HAP-1 (cell line): ENCODE data around the gene DNAI1.
"Not testable (repeated sequence)": the region's sequence is repeated elsewhere in the genome, so short reads cannot be mapped to it uniquely, and the experiment has no call there.

ENCODE experiments used
- DNase-seq, 2 experiments: peaks; one replicate each; pipeline ENCODE4 v3.0.0-alpha.2; 2016 to 2020; ENCODE audit warnings: low spot score in 2 of 2
- H3K27me3 ChIP-seq: fragments of 250-450 bp; sonication (Bioruptor Pico); 2 replicates; pipeline ENCODE4 v1.5.1; 2020; ENCODE audit warnings: low read depth, mild to moderate bottlenecking, moderate library complexity
- H3K36me3 ChIP-seq: fragments of 250-450 bp; sonication (Bioruptor Pico); replicated peaks from 2 replicates; pipeline ENCODE4 v1.5.1; 2020; ENCODE audit warnings: mild to moderate bottlenecking
- H3K4me1 ChIP-seq: fragments of 250-450 bp; sonication (Bioruptor Pico); 2 replicates; pipeline ENCODE4 v1.5.1; 2020; ENCODE audit warnings: mild to moderate bottlenecking
- H3K4me3 ChIP-seq: fragments of 250-450 bp; sonication (Bioruptor Pico); 2 replicates; pipeline ENCODE4 v1.5.1; 2020; ENCODE audit warnings: mild to moderate bottlenecking, moderate library complexity
- H3K9me3 ChIP-seq: fragments of 250-450 bp; sonication (Bioruptor Pico); 2 replicates; pipeline ENCODE4 v1.5.1; 2020; ENCODE audit warnings: mild to moderate bottlenecking, moderate library complexity
- in situ Hi-C: fragments of 300-500 bp; cut with MboI; formaldehyde crosslinking; loops from 3 replicates; pipeline ENCODE4 v1.14.3; 2020; ENCODE audit warnings: low sequenced_read_pairs, inconsistent platforms, mixed read lengths

The DNAI1 gene

DNA sequence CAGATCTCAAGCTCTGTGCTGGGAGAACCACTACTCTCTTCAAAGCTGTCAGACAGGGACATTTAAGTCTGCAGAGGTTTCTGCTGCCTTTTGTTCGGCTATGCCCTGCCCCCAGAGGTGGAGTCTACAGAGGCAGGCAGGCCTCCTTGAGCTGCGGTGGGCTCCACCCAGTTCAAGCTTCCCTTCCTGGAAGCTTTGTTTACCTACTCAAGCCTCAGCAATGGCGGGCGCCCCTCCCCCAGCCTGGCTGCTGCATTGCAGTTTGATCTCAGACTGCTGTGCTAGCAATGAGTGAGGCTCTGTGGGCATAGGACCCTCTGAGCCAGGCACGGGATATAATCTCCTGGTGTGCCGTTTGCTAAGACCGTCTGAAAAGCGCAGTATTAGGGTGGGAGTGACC, 73.4 kb downstream of the DNAI1 start:
- in situ Hi-C loops = not testable (repeated sequence)
- peak in 1 of 2 experiments; percentile 17 for DNase-seq

DNA sequence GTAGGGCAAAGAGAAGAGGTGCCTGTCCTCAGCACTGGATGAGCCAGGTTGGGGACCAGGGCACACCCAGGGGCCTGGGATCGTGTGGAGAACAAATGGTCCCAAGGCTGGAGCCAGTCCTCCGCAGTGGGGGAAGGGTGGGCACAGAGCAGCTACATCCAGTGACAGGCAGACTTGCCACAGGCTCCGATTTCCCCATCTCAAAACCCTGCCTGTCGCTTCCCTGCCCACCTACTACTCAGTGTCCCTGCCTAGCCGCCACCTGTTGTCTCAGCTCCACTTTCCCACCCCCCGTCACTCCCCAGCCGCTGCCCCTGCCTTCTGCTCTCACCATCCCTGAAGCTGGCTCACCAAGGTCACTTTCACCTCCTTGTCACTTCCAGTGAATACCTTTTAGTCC, 78.1 kb downstream of the DNAI1 start:
- H3K27me3 ChIP-seq = peaks cover 15% of the 10 kb centered on the region; the same call in 1 of the 2 replicates
- no peaks in the 10 kb centered on the region for H3K4me1 ChIP-seq
- in situ Hi-C loops = no loop called here
- peak in 1 of 2 experiments; percentile 4 for DNase-seq
- no peak overlapping the region for H3K4me3 ChIP-seq
- H3K36me3 ChIP-seq = no peaks in the 10 kb centered on the region
- H3K9me3 ChIP-seq = 0 out of 2 replicates have a peak, but pooled peaks cover 6% of the 10 kb centered on the region

More for the DNA sequence above, 73.4 kb downstream of the DNAI1 start:
- not testable (repeated sequence) for H3K9me3 ChIP-seq, H3K4me3 ChIP-seq, H3K36me3 ChIP-seq, H3K4me1 ChIP-seq
- peaks cover 23% of the 10 kb centered on the region; the same call in 1 of the 2 replicates for H3K27me3 ChIP-seq

DNA sequence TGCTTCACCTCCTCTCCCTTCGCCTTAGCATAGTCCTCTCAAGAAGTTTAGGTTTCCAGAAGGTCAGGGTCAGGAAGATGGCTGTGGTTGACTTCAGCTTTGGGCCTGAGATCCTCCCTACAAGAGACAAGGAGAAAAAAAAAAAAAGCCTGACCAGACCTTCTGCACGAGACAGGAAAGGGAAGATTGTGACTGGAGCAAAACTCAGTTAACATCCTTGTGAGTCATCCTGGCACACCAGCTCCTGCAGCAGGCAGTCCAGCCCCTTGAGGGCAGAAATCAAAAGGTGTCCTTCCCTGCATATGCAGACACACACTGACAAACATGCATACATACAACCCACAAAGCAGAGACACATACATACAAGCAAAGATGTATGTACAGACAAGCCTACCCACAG, 82.2 kb downstream of the DNAI1 start:
- Histone ChIP-seq H3K4me1 (no peaks in the 10 kb centered on the region), H3K4me3 (no peak overlapping the region), H3K9me3 (no peaks in the 10 kb centered on the region), H3K36me3 (no peaks in the 10 kb centered on the region), H3K27me3 (no peaks in the 10 kb centered on the region)
- in situ Hi-C loops = no loop called here
- peak in 1 of 2 experiments; percentile 0 for DNase-seq

DNA sequence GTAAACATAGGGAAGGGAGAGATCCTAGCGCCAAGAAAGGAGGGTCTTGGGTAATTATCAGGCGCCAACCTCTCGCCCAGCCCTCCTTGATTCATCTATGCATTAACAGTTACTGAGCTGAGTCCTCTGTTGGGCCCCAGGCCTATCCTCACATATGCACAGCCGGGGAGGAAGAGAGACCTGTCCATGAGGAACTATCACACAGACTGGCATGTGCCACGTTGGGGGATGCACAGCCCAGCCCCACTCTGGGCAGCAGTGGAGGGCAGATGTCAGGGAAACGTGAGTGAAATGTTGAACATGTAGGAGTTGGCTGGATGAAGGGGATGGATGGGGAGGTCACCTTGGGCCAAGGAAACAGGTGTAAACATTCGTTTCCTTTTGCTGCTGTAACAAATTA, 82.9 kb downstream of the DNAI1 start:
- no peaks in the 10 kb centered on the region for H3K36me3 ChIP-seq
- H3K4me3 ChIP-seq = no peak overlapping the region
- no peaks in the 10 kb centered on the region for H3K27me3 ChIP-seq
- no peaks in the 10 kb centered on the region for H3K4me1 ChIP-seq
- H3K9me3 ChIP-seq = no peaks in the 10 kb centered on the region
- in situ Hi-C loops = no loop called here
- DNase-seq = peak in 1 of 2 experiments; percentile 2

DNA sequence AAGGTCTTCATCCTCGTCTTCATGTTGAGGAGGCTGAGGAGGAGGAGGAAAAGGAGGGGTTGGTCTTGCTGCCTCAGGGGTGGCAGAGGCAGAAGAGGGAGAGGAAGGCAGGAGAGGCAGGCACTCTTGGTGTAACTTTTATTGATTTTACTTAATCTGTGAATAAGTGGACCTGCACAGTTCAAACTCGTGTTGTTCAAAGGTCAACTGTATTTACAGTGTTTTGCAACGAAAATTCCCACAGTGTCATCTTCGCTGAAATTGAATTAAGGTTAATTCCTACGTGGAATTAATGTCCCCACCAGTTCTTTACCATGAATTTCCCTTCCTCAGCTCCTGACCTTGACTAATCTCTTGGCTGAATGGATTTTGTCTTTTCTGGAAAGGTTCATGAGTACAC, 85.4 kb downstream of the DNAI1 start:
- in situ Hi-C loops = no loop called here
- DNase-seq = peak in 1 of 2 experiments; percentile 1

DNA sequence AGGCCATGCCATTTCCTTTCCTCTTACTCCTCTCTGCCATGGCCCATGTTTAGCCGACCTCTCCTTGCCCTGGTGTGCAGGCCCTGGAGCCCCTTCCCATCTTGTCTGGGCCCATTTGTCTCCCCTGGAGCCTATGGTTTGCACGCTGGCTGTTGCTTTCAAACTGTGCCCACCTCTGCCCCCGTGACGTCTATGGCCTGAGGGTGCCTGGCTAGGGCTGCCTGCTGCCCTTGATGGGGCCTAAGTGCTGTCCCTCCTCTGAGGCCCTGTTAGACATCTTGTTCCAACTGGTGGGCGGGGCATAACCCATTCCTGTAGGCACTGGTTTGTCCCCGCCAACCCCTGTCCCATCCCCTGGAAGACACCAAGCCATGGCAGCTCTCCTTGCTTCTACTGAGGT, 86.9 kb downstream of the DNAI1 start:
- peak in 1 of 2 experiments; percentile 6 for DNase-seq
- Histone ChIP-seq H3K4me1 (no peaks in the 10 kb centered on the region), H3K4me3 (no peak overlapping the region), H3K36me3 (no peaks in the 10 kb centered on the region), H3K27me3 (no peaks in the 10 kb centered on the region), H3K9me3 (no peaks in the 10 kb centered on the region)
- in situ Hi-C loops = no loop called here

More for the DNA sequence above, 85.4 kb downstream of the DNAI1 start:
- Histone ChIP-seq H3K36me3 (no peaks in the 10 kb centered on the region), H3K9me3 (no peaks in the 10 kb centered on the region), H3K4me1 (no peaks in the 10 kb centered on the region), H3K27me3 (no peaks in the 10 kb centered on the region), H3K4me3 (no peak overlapping the region)

DNA sequence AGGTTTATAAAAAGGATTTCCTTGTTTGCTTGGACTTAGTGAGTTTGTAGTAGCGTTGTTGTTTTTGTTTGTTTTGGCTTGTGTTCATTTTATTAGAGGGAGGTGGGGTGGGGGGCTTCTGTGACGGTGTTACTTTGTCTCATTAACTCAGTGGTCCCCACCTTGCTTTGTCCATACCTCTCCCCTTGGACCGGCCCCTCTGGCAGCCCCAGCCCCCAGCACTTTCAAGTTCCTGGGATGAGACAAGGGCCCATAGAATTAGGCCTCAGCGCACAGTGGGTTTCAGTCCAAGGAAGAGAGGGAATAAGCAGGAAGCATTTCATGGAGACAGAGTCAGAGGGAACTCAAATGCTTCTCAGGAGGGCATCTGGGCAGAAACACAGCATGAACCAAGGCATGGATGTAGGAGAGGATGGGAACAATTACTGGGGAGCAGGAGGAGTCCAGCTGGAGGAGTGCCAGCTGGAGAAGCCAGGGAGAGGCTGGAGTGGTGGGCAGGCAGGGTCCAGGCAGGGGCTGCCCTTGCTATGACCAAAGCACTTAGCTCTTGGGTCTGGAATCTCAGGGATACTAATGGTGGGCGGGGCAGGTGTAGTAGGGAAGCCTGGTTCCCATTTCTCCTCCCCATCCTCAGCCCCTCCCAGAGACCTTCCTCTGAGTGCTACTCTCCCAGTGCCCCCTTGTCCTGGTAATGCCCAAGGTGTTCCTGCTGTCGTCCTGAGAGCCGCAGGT, 87.7 kb downstream of the DNAI1 start:
- no peaks in the 10 kb centered on the region for H3K27me3 ChIP-seq
- DNase-seq = peak in 1 of 2 experiments; percentile 3
- in situ Hi-C loops = no loop called here

DNA sequence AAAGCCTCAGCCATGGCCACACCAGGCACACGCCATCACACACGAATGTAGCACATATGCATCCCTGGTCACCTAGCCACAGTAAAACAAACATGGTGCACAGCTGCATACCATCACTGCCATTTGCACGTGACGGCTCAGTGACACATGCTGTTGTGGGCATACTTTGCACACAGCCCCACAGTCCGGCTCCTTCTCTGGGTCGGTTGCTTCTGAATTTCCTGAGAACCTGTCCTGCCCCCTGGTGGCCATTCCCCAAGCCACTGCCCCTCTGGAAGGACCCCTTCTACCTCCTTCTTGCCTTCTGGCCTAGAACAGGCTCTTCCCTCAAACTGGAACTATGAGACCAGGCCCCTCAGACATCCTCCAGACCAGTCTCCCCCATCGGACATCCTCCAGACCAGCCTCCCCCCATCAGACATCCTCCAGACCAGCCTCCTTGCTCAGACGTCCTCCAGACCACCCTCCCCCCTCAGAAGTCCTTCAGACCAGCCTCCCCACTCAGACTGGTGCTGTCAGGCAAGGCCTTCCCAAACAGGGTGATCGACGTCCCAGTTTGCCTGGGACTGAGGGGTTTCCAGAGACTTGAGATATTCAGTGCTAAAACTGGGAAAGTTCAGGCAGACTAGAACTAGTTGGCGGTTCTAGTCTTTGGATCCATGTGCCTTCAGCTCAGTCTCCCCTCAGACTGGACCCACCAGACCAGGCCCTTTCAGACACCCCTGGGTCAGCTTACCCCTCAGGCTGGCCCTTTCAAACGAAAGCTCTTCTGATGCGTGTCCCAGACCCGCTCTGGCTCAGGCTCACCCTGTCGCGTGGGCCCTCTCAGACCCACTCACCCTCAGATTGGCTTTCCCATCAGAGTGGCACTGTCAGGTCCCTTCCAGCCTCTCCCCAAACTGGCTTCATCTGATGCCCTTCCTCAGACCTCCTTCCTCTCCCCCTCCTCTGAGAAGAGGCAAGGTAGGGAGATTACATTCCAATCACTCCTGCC, 88.5 kb downstream of the DNAI1 start:
- Histone ChIP-seq H3K4me1 (no peaks in the 10 kb centered on the region), H3K4me3 (no peak overlapping the region), H3K27me3 (no peaks in the 10 kb centered on the region), H3K36me3 (no peaks in the 10 kb centered on the region), H3K9me3 (no peaks in the 10 kb centered on the region)
- in situ Hi-C loops = no loop called here
- peak; percentile 59 to 87 for DNase-seq

More for the DNA sequence above, 87.7 kb downstream of the DNAI1 start:
- Histone ChIP-seq H3K4me3 (no peak overlapping the region), H3K36me3 (no peaks in the 10 kb centered on the region), H3K9me3 (no peaks in the 10 kb centered on the region), H3K4me1 (no peaks in the 10 kb centered on the region)

DNA sequence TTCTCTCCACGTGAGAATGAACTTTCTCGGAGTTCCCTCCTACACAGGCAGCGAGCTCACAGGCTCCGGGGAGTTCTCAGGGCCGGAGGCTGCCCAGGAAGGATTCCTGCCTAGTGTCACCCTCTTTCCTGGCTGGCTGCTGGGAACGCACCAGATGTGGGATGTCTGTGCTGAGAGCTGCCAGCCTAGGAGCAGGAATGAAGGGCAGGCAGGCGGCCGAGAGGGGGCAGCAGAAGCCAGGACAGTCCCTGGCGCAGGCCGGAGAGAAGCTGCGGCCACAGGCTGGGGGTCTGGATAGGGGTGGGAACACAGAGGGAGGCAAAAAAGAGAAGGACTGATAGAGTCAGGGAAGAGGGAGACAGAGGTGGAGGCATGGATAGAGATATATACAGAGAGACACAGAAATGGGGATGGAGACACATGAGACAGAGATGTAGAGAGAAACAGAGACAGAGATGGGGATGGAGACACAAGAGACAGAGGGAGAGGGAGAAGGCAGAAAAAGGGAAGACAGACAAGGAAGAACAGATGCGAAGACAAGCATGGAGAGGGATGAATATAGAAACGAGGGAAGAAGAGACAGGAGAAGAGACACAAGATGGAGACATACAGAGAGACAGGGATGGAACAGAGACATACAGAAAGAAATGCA, 89.5 kb downstream of the DNAI1 start:
- H3K4me3 ChIP-seq = no peak overlapping the region
- in situ Hi-C loops = no loop called here
- peak; percentile 49 to 80 for DNase-seq
- H3K9me3 ChIP-seq = no peaks in the 10 kb centered on the region
- H3K27me3 ChIP-seq = no peaks in the 10 kb centered on the region
- no peaks in the 10 kb centered on the region for H3K36me3 ChIP-seq
- H3K4me1 ChIP-seq = no peaks in the 10 kb centered on the region

DNA sequence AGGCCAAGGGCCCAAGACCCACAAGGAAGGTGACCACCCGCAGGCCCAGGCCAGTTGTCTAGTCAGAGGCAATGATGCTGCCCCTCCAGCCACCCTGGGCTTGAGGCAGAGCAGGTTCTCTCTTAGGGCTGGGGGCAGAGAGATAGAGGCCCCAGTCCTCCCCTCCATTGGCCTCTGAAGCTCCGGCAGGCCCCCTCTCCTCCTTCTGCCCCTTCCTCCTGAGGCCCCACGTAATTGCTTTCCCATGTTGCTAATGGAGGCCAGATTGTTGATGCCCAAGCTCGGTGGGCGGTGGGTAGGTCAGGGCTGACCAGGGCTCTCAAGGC, 90.8 kb downstream of the DNAI1 start:
- no peaks in the 10 kb centered on the region for H3K9me3 ChIP-seq
- in situ Hi-C loops = no loop called here
- no peaks in the 10 kb centered on the region for H3K27me3 ChIP-seq
- no peaks in the 10 kb centered on the region for H3K36me3 ChIP-seq
- no peaks in the 10 kb centered on the region for H3K4me1 ChIP-seq
- H3K4me3 ChIP-seq = no peak overlapping the region
- DNase-seq = no peak

DNA sequence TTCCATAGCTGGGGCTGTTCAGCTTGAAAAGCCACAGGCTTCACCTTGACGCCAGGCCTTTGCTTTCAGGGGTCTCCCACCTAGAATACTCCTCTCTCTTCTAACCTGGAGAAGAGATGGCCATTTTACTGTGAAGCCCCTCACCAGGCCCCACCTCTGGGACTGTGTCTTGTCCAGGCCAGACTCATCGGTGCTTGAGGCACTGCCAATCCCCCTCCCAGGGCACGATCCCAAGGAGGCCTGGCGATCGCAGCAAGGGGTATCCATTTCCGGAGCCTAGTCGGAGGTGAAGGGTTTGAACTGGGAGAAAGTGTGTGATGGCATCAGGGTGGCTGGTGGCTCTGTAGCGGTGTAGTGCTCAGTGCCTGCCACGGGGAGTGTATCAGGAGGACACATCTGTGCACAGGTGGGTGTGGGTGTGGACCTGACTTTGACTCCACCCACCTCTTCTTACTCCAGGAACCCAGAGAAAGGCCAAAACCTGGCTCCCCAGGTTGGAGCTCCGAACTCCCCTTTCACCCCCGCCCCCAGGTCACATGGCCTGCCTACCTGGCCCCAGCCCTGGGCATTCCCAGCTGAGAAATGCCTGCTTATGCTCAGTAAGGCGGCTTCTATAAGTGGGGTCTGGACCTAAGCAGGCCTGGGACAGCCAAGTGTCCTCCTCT, 91.5 kb downstream of the DNAI1 start:
- Histone ChIP-seq H3K9me3 (no peaks in the 10 kb centered on the region), H3K4me1 (no peaks in the 10 kb centered on the region), H3K27me3 (no peaks in the 10 kb centered on the region), H3K4me3 (no peak overlapping the region), H3K36me3 (no peaks in the 10 kb centered on the region)
- in situ Hi-C loops = no loop called here
- peak in 1 of 2 experiments; percentile 7 for DNase-seq

DNA sequence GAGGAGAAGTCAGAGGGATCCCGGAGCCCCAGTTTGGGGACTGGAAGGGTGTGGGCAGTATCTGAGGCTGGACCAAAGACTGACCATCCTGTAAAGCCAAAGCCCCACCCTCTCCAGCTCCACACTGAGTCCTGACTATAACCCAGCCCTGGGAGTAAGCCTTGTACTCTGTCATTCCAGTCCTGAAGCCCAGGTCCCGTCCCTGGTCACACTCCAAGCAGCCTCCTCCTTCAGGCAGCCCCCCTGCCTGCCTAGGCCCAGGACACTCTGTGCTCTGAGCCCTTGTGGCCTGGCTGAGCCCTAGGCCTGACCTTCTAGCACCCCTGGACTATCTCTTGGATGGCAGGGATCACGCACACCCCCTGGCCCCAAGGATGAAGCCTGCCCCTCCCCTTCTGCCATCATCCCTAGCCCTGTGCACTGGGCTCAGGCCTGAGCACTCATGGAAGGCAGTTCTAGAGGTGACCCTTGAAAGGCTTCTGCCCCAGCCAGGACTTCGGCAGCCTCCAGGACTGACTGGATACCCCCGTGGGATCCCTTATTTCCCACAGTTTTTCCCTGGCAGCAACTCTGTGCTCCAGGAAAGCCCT, 92.2 kb downstream of the DNAI1 start:
- no peak for DNase-seq
- in situ Hi-C loops = no loop called here
- H3K27me3 ChIP-seq = no peaks in the 10 kb centered on the region
- H3K36me3 ChIP-seq = no peaks in the 10 kb centered on the region
- H3K9me3 ChIP-seq = no peaks in the 10 kb centered on the region
- no peak overlapping the region for H3K4me3 ChIP-seq
- no peaks in the 10 kb centered on the region for H3K4me1 ChIP-seq
